ENCODE data around the gene DUT. TPM values are rescaled to one million over a fixed set of nuclear protein-coding genes. Genes with fewer than 3 reads are reported as not detected.
"Not testable (repeated sequence)": the region's sequence is repeated elsewhere in the genome, so short reads cannot be mapped to it uniquely, and the experiment has no call there.

DUT gene
- total RNA-seq, 1 experiment from 2014 or later, result 148 TPM

GRCh38 chr15:48323294-48323693 lies 7.9 kb upstream of the DUT start:
- H3K9me2 ChIP-seq (ENCODE audit: insufficient read depth), result no peaks in the 10 kb centered on the region
- no peaks in the 10 kb centered on the region for H3K4me1 ChIP-seq (replicated peaks; ENCODE audit: insufficient read depth)
- no peak for DNase-seq
- no peaks in the 10 kb centered on the region for H3K9me3 ChIP-seq (ENCODE audit: insufficient read depth, low read depth)
- intact Hi-C loops (cut with micrococcal nuclease; ENCODE audit: unreplicated experiment), result no loop called here
- no peaks in the 10 kb centered on the region for H3F3A ChIP-seq (ENCODE audit: insufficient read depth, low read depth)
- H3K4me2 ChIP-seq, result no peak overlapping the region
- ChIA-PET POLR2A (ENCODE audit: unreplicated experiment) (no interaction called here), CTCF (no interaction called here)
- TF ChIP-seq CTCF (conservative IDR thresholded peaks at IDR 0.05), result no peak
- no peak for TF ChIP-seq EZH2 (IDR thresholded peaks at IDR 0.05; ENCODE audit: low read depth)
- no peaks in the 10 kb centered on the region for H3K79me2 ChIP-seq (ENCODE audit: low read depth)
- H2AFZ ChIP-seq, result no peak overlapping the region
- BruUV-seq (replicated peaks), result no TSS peak
- H3K27me3 ChIP-seq (ENCODE audit: insufficient read depth, low read depth), result no peaks in the 10 kb centered on the region
- H3K4me3 ChIP-seq, result no peak overlapping the region
- H4K20me1 ChIP-seq (ENCODE audit: insufficient read depth), result no peaks in the 10 kb centered on the region
- no peaks in the 10 kb centered on the region for H3K36me3 ChIP-seq (ENCODE audit: low read depth)
- H3K27ac ChIP-seq, result no peak overlapping the region

- H3K9me3 ChIP-seq (ENCODE audit: insufficient read depth, low read depth), result no peaks in the 10 kb centered on the region
- BruUV-seq (replicated peaks), result no TSS peak
- no peaks in the 10 kb centered on the region for H3K9me2 ChIP-seq (ENCODE audit: insufficient read depth)
- H3K36me3 ChIP-seq (ENCODE audit: low read depth), result no peaks in the 10 kb centered on the region
- peaks cover 3% of the 10 kb centered on the region; the same call in 1 of the 2 replicates for H3K79me2 ChIP-seq (ENCODE audit: low read depth)
- no peaks in the 10 kb centered on the region for H3K27me3 ChIP-seq (ENCODE audit: insufficient read depth, low read depth)
- H2AFZ ChIP-seq, result no peak overlapping the region
- H4K20me1 ChIP-seq (ENCODE audit: insufficient read depth), result no peaks in the 10 kb centered on the region
- no peaks in the 10 kb centered on the region for H3F3A ChIP-seq (ENCODE audit: insufficient read depth, low read depth)
- intact Hi-C loops (cut with micrococcal nuclease; ENCODE audit: unreplicated experiment), result no loop called here
- DNase-seq, result no peak
- TF ChIP-seq EZH2 (IDR thresholded peaks at IDR 0.05; ENCODE audit: low read depth) (no peak), CTCF (conservative IDR thresholded peaks at IDR 0.05) (no peak)
- H3K4me2 ChIP-seq, result no peak overlapping the region
- CTCF ChIA-PET, result no interaction called here
- H3K27ac ChIP-seq, result no peak overlapping the region
- H3K4me1 ChIP-seq (replicated peaks; ENCODE audit: insufficient read depth), result peaks cover 4% of the 10 kb centered on the region
- POLR2A ChIA-PET (ENCODE audit: unreplicated experiment), result no interaction called here
- no peak overlapping the region for H3K4me3 ChIP-seq
Measured at GRCh38 chr15:48324949-48325348, 6.3 kb upstream of the DUT start.

GRCh38 chr15:48325400-48325799 lies 5.8 kb upstream of the DUT start:
- peaks cover 9% of the 10 kb centered on the region for H3K4me1 ChIP-seq (replicated peaks; ENCODE audit: insufficient read depth)
- CTCF ChIA-PET, result interaction anchor here (0.7 kb wide), 1 partner anchor 125 kb away, joined by 3 read pairs; no protein-coding TSS in a partner anchor
- intact Hi-C loops (cut with micrococcal nuclease; ENCODE audit: unreplicated experiment), result no loop called here
- no peaks in the 10 kb centered on the region for H3F3A ChIP-seq (ENCODE audit: insufficient read depth, low read depth)
- no peak overlapping the region for H3K4me3 ChIP-seq
- TF ChIP-seq EZH2 (IDR thresholded peaks at IDR 0.05; ENCODE audit: low read depth) (no peak), CTCF (conservative IDR thresholded peaks at IDR 0.05) (no peak)
- H3K27ac ChIP-seq, result no peak overlapping the region
- no peaks in the 10 kb centered on the region for H3K9me2 ChIP-seq (ENCODE audit: insufficient read depth)
- no TSS peak for BruUV-seq (replicated peaks)
- no peaks in the 10 kb centered on the region for H3K36me3 ChIP-seq (ENCODE audit: low read depth)
- peaks cover 7% of the 10 kb centered on the region; the same call in 1 of the 2 replicates for H3K79me2 ChIP-seq (ENCODE audit: low read depth)
- no peak for DNase-seq
- no peaks in the 10 kb centered on the region for H3K9me3 ChIP-seq (ENCODE audit: insufficient read depth, low read depth)
- H3K27me3 ChIP-seq (ENCODE audit: insufficient read depth, low read depth), result no peaks in the 10 kb centered on the region
- no peaks in the 10 kb centered on the region for H4K20me1 ChIP-seq (ENCODE audit: insufficient read depth)
- POLR2A ChIA-PET (ENCODE audit: unreplicated experiment), result no interaction called here
- no peak overlapping the region for H3K4me2 ChIP-seq
- H2AFZ ChIP-seq, result no peak overlapping the region

- H3K4me3 ChIP-seq; H3K4me2 ChIP-seq; H3F3A ChIP-seq (ENCODE audit: insufficient read depth, low read depth); H2AFZ ChIP-seq; H3K79me2 ChIP-seq (ENCODE audit: low read depth); BruUV-seq (replicated peaks); H3K27me3 ChIP-seq (ENCODE audit: insufficient read depth, low read depth); H3K4me1 ChIP-seq (replicated peaks; ENCODE audit: insufficient read depth); intact Hi-C loops (cut with micrococcal nuclease; ENCODE audit: unreplicated experiment); H4K20me1 ChIP-seq (ENCODE audit: insufficient read depth); DNase-seq; H3K9me2 ChIP-seq (ENCODE audit: insufficient read depth); H3K36me3 ChIP-seq (ENCODE audit: low read depth); H3K9me3 ChIP-seq (ENCODE audit: insufficient read depth, low read depth); POLR2A ChIA-PET (ENCODE audit: unreplicated experiment); H3K27ac ChIP-seq: not testable (repeated sequence)
- CTCF ChIA-PET, result interaction anchor here (0.7 kb wide), 1 partner anchor 125 kb away, joined by 3 read pairs; no protein-coding TSS in a partner anchor
Measured at GRCh38 chr15:48326180-48326579, 5.0 kb upstream of the DUT start.
